ENCODE measurements around the gene ITIH4. TPM values are rescaled to one million over a fixed set of nuclear protein-coding genes. Genes with fewer than 3 reads are reported as not detected.

The ITIH4 gene
- polyA plus RNA-seq, 1 of the 3 experiments (the other 2 are of a cell fraction), result 2.0 TPM

- TF ChIP-seq CTCF (IDR thresholded peaks at IDR 0.05) (no peak), NFIC (IDR thresholded peaks at IDR 0.05; ENCODE audit: borderline replicate concordance) (no peak), YY1 (IDR thresholded peaks at IDR 0.05; ENCODE audit: low read depth) (no peak), FOSL2 (IDR thresholded peaks at IDR 0.05; ENCODE audit: borderline replicate concordance, low read depth) (no peak), USF1 (IDR thresholded peaks at IDR 0.05; ENCODE audit: borderline replicate concordance, low read depth) (no peak), RFX5 (IDR thresholded peaks at IDR 0.05; ENCODE audit: low read length) (no peak), IRF3 (IDR thresholded peaks at IDR 0.05; ENCODE audit: low read depth, low read length) (no peak), EP300 (IDR thresholded peaks at IDR 0.05; ENCODE audit: borderline replicate concordance in 1 of 2, low read depth in 1 of 2, low read length in 1 of 2) (no peak), MXI1 (IDR thresholded peaks at IDR 0.05; ENCODE audit: low read depth, low read length) (no peak), POLR2AphosphoS5 (IDR thresholded peaks at IDR 0.05; ENCODE audit: low read depth, low read length) (no peak)
Observed at GRCh38 chr3:52839892-52840545, 9.5 kb upstream of the ITIH4 start (continued).

- H4K20me1 ChIP-seq (ENCODE audit: insufficient read depth), result no peaks in the 10 kb centered on the region
- TF ChIP-seq EP300 (IDR thresholded peaks at IDR 0.05; ENCODE audit: borderline replicate concordance in 1 of 2, low read depth in 1 of 2, low read length in 1 of 2) (no peak), GATA2 (CRISPR knock-in tag; IDR thresholded peaks at IDR 0.05) (no peak), SMC3 (IDR thresholded peaks at IDR 0.05; ENCODE audit: low read depth, low read length) (no peak), IRF3 (IDR thresholded peaks at IDR 0.05; ENCODE audit: low read depth, low read length) (no peak), TAF1 (IDR thresholded peaks at IDR 0.05; ENCODE audit: borderline replicate concordance, low read depth, low read length) (no peak), TEAD4 (IDR thresholded peaks at IDR 0.05; ENCODE audit: borderline replicate concordance, insufficient read depth) (no peak), CTCF (IDR thresholded peaks at IDR 0.05) (no peak), MAX (IDR thresholded peaks at IDR 0.05; ENCODE audit: low read depth) (no peak), TCF12 (IDR thresholded peaks at IDR 0.05) (no peak)
- no peak overlapping the region for H3K4me2 ChIP-seq
- no peak overlapping the region for H3K4me3 ChIP-seq (ENCODE audit: low read depth in 2 of 2, low read length in 1 of 2)
- H3K27ac ChIP-seq (ENCODE audit: low read depth in 2 of 2, low read length in 1 of 2), result no peak overlapping the region
- CTCF ChIA-PET, result interaction anchor here (1.4 to 2.0 kb wide), 2 partner anchors 12 to 21 kb away, joined by 3 to 10 read pairs; no protein-coding TSS in a partner anchor
- POLR2A ChIA-PET, result no interaction called here
- H3K79me2 ChIP-seq (ENCODE audit: insufficient read depth), result no peaks in the 10 kb centered on the region
- WGBS (ENCODE audit: low lambda C conversion rate), result 56% methylated on average over 2 of the region's 2 CpGs
- H3K27me3 ChIP-seq (ENCODE audit: insufficient read depth), result no peaks in the 10 kb centered on the region
- H3F3A ChIP-seq (replicated peaks; ENCODE audit: insufficient read depth), result no peaks in the 10 kb centered on the region
- H3K4me1 ChIP-seq (ENCODE audit: control insufficient read depth in 1 of 2, insufficient read depth in 2 of 2, low read depth in 1 of 2, low read length in 1 of 2), result no peaks in the 10 kb centered on the region
- no peaks in the 10 kb centered on the region for H3K9me3 ChIP-seq
- no peak for DNase-seq
- H3K9ac ChIP-seq, result no peak overlapping the region
- no peaks in the 10 kb centered on the region for H3K9me2 ChIP-seq
- peaks cover 0 to 18% of the 10 kb centered on the region in 2 experiments for H3K36me3 ChIP-seq (replicated peaks in 1 of 2; ENCODE audit: control insufficient read depth in 1 of 2, insufficient read depth in 2 of 2, low read length in 1 of 2)
- no peak overlapping the region for H2AFZ ChIP-seq (ENCODE audit: low read depth)
Observed at GRCh38 chr3:52839268-52839575, 8.8 kb upstream of the ITIH4 start.

Measured in SK-N-SH (cell line).